Nephron (organoid): ENCODE measurements around the gene FNBP1.

Experiments
- H3K27ac Mint-ChIP-seq, 3 experiments: 2 replicates each; pipeline ENCODE4 v1.8.0; 2020; ENCODE audit warnings: mixed read lengths in 3 of 3, mild to moderate bottlenecking in 2 of 3, moderate library complexity in 1 of 3
- H3K27me3 Mint-ChIP-seq: 2 replicates; pipeline ENCODE4 v1.8.0; 2021; ENCODE audit warnings: low read depth, mild to moderate bottlenecking, moderate library complexity, mixed read lengths
- H3K36me3 Mint-ChIP-seq: 2 replicates; pipeline ENCODE4 v1.8.0; 2020; ENCODE audit warnings: low read depth, mixed read lengths
- H3K4me1 Mint-ChIP-seq: 2 replicates; pipeline ENCODE4 v1.8.0; 2020; ENCODE audit warnings: mixed read lengths
- H3K4me3 Mint-ChIP-seq, 3 experiments: 2 replicates each; pipeline ENCODE4 v1.8.0; 2020; ENCODE audit warnings: mild to moderate bottlenecking in 3 of 3, mixed read lengths in 3 of 3, moderate library complexity in 2 of 3
- H3K9me3 Mint-ChIP-seq: 2 replicates; pipeline ENCODE4 v1.8.0; 2020; ENCODE audit warnings: mixed read lengths
- CTCF ChIP-seq, 3 experiments: fragments of 200-600 bp; sonication (generic); IDR thresholded peaks; one replicate each; pipeline ENCODE4 v1.5.0; 2021; ENCODE audit warnings: antibody characterized with exemption in 3 of 3; ENCODE audit not compliant: unreplicated experiment in 3 of 3

The FNBP1 gene

GRCh38 chr9:129914051-129914450 is 128.9 kb downstream of the FNBP1 start:
- Mint-ChIP-seq H3K27ac (no peak overlapping the region), H3K4me1 (no peaks in the 10 kb centered on the region), H3K27me3 (no peaks in the 10 kb centered on the region), H3K4me3 (no peak overlapping the region), H3K36me3 (peaks cover 16% of the 10 kb centered on the region), H3K9me3 (no peaks in the 10 kb centered on the region)
- TF ChIP-seq CTCF (IDR thresholded peaks at IDR 0.05; ENCODE audit: unreplicated experiment in 3 of 3), result no peak

GRCh38 chr9:129910628-129911567 is 132.1 kb downstream of the FNBP1 start:
- Mint-ChIP-seq H3K4me1 (no peaks in the 10 kb centered on the region), H3K27me3 (no peaks in the 10 kb centered on the region), H3K9me3 (no peaks in the 10 kb centered on the region), H3K4me3 (no peak overlapping the region), H3K36me3 (peaks cover 34% of the 10 kb centered on the region), H3K27ac (no peak overlapping the region)
- no peak for TF ChIP-seq CTCF (IDR thresholded peaks at IDR 0.05; ENCODE audit: unreplicated experiment in 3 of 3)

GRCh38 chr9:129909851-129910250 is 133.1 kb downstream of the FNBP1 start:
- TF ChIP-seq CTCF (IDR thresholded peaks at IDR 0.05; ENCODE audit: unreplicated experiment in 3 of 3), result no peak
- Mint-ChIP-seq H3K4me1 (no peaks in the 10 kb centered on the region), H3K4me3 (no peak overlapping the region), H3K27me3 (no peaks in the 10 kb centered on the region), H3K9me3 (no peaks in the 10 kb centered on the region), H3K27ac (no peak overlapping the region), H3K36me3 (peaks cover 44% of the 10 kb centered on the region)

- no peaks in the 10 kb centered on the region for H3K9me3 Mint-ChIP-seq
- TF ChIP-seq CTCF (IDR thresholded peaks at IDR 0.05; ENCODE audit: unreplicated experiment in 3 of 3), result no peak
- no peak overlapping the region for H3K4me3 Mint-ChIP-seq
- peaks cover 49% of the 10 kb centered on the region for H3K36me3 Mint-ChIP-seq
- H3K4me1 Mint-ChIP-seq, result no peaks in the 10 kb centered on the region
- no peaks in the 10 kb centered on the region for H3K27me3 Mint-ChIP-seq
- no peak overlapping the region for H3K27ac Mint-ChIP-seq
Observed at GRCh38 chr9:129908906-129909305, 134.1 kb downstream of the FNBP1 start.

- Mint-ChIP-seq H3K27me3 (no peaks in the 10 kb centered on the region), H3K9me3 (no peaks in the 10 kb centered on the region), H3K27ac (no peak overlapping the region), H3K36me3 (peaks cover 53% of the 10 kb centered on the region), H3K4me3 (no peak overlapping the region), H3K4me1 (no peaks in the 10 kb centered on the region)
- TF ChIP-seq CTCF (IDR thresholded peaks at IDR 0.05; ENCODE audit: unreplicated experiment in 3 of 3), result no peak
Observed at GRCh38 chr9:129907201-129907600, 135.8 kb downstream of the FNBP1 start.

GRCh38 chr9:129906298-129906697 is 136.7 kb downstream of the FNBP1 start:
- peaks cover 58% of the 10 kb centered on the region for H3K36me3 Mint-ChIP-seq
- no peaks in the 10 kb centered on the region for H3K9me3 Mint-ChIP-seq
- H3K27ac Mint-ChIP-seq, result no peak overlapping the region
- H3K4me1 Mint-ChIP-seq, result no peaks in the 10 kb centered on the region
- TF ChIP-seq CTCF (IDR thresholded peaks at IDR 0.05; ENCODE audit: unreplicated experiment in 3 of 3), result no peak
- no peak overlapping the region for H3K4me3 Mint-ChIP-seq
- H3K27me3 Mint-ChIP-seq, result no peaks in the 10 kb centered on the region
